LNCAP (cell line): Measurements from ENCODE around the gene HPSE2.

ENCODE experiments used
- TF ChIP-seq, protein P1 (sequence below): fragments of 450-650 bp; IDR thresholded peaks from 2 replicates; pipeline ENCODE4 v1.5.1; 2017; ENCODE audit warnings: mild to moderate bottlenecking

HPSE2 gene

DNA sequence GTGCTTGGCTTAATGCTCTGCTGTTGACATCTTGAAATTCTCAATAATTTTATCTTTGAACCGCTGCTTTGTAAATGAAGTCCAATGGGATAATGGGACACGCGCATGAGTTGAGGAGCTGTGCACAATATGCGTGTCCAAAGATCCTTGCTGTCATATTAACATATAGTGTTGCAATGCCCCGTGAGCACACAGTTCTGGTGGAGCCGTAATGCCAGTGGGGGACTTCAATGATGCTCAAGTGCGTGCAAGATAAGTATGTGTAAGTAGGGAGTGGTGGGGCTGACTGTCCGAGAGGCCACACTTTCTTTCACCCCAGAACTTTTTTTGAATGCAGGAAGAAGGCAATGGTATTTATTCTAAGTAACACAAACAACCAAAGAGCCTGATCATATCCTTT is 711.5 kb downstream of the HPSE2 start:
- TF ChIP-seq, protein P1, sequence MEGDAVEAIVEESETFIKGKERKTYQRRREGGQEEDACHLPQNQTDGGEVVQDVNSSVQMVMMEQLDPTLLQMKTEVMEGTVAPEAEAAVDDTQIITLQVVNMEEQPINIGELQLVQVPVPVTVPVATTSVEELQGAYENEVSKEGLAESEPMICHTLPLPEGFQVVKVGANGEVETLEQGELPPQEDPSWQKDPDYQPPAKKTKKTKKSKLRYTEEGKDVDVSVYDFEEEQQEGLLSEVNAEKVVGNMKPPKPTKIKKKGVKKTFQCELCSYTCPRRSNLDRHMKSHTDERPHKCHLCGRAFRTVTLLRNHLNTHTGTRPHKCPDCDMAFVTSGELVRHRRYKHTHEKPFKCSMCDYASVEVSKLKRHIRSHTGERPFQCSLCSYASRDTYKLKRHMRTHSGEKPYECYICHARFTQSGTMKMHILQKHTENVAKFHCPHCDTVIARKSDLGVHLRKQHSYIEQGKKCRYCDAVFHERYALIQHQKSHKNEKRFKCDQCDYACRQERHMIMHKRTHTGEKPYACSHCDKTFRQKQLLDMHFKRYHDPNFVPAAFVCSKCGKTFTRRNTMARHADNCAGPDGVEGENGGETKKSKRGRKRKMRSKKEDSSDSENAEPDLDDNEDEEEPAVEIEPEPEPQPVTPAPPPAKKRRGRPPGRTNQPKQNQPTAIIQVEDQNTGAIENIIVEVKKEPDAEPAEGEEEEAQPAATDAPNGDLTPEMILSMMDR: no peak

DNA sequence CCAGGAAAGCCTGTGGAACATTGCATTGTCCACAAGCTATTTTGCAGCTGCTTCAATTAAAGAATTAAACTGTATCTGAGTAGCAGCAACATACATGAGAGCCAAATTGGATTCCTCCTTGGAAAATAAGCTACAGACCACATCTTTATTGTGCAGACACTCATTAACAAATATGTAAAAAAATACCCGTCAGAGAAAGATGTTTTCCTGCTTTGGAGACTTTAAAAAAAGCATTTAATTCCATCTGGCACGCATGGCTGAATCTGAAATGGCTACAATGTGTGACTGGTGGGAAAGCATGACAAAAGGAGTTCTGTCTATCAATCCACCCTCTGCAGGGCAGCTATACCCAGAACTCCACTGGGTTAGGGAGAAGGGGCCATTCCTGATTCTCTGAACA is 715.8 kb downstream of the HPSE2 start:
- TF ChIP-seq, protein P1: no peak

DNA sequence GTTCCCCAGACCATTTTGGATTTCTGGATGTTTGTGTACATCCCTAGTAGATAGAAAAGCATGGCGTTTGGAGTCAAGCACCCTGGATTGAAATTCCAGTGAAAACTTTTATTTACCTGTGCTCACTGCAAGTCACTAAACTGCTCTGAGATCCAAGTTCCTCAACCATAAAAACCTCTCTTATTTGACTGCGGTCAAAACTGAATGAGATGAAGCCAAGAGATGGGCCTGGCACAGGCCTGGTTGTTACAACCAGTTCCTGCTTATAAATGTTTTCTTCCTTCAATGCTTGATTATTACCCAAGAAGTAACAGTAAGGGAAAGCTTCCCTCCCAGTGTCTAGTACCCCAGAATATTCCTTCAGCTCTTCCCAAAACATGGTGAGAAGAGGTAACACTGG is 718.0 kb downstream of the HPSE2 start:
- TF ChIP-seq, protein P1: no peak

DNA sequence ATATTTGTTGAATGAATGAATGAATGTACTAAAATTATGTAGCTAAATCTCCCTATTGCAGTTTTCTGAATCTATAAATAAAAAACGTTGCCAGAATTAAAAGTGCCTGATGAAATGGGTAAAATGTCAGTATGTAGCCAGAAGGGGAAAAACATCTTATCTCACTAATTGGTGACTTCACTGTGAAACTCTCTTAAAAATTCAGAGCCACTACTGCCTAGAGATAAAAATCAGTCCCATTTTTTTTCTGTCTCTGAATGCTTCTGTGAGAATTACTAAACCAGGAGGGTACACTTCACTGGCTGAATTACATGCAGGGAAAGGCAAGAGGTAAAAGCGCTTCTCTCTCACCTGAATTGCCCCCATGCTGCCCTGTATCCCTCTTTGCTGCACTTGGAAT is 719.3 kb downstream of the HPSE2 start:
- TF ChIP-seq, protein P1: no peak

DNA sequence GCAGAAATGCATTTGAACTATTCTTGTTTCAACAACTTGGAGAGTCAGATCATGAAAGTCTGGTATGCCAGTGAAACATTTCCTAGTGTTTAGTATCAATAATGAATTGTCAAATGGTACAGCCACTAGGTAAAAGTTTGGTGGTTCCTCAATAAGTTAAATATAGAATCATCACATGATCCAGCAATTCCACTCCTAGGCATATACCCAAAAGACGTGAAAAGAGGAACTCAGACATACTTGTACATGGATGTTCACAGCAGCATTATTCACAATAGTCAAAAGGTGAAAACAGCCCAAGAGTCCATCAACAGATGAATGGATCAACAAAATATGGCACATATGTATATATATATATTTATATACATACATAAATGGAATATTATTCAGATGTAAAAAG is 721.9 kb downstream of the HPSE2 start:
- TF ChIP-seq, protein P1: no peak

DNA sequence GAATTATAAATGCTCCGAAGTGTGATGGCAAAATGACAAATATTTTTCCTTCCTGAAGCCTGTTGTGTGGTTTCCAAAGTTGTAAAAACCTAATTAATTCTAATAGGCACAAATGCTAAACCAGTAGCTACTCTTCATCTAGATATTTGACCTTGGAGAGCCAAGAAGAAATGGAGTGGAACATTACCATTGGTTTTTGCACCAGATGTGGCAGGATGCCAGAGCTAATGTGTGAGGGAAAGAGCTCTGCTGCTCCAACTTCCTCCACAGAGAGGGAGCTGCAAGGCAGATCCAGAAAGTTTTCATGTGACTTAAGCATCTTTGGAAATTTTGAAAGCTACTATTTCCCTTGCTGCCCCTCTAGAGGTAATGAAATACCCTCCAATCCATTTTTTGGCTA is 723.8 kb downstream of the HPSE2 start:
- TF ChIP-seq, protein P1: no peak

DNA sequence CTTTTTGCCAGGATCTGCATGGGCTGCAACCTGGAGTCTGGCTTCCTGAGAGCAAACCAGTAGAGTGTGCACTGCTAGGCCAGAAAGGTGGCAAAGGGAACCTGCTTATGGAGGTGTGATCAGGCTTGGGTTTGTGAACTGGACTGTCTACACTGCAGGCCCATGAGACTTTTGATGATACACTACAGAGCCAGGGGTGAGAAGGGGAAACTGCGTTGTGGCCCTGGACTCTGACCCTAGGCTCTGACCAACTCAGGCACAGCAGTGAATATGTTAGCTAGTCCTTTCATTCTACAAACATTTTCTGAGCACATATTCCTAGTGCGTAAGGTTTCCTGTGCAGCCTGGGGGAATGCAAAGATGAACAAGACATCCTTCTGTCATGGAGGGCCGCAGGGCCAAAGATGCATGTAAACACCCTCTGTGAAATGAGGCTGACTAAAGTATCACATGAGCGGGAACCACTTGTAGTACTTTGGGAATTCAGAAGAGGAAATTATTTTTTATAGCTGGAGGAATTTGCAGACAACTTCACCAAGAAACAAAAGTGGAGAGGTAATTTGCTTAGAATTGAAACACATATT is 725.1 kb downstream of the HPSE2 start:
- TF ChIP-seq, protein P1: no peak

DNA sequence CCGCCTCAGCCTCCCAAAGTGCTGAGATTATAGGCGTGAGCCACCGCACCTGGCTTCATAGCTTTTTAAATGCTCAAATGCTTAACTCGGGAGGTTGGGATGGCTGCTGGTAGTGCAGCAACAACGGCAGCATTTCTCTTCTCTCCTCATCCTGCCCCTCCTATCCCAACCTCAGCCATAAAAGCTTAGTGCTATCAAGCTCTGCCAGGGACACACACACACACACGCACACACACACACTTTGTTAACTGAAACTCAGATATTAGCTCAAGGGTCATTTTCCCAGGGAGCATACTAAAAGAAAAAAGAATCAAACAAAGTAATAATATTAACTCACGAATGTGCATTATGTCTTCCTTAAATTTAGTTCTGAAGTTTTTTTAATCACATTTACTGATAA is 725.9 kb downstream of the HPSE2 start:
- TF ChIP-seq, protein P1: no peak
